MM.1S (cell line): ENCODE measurements around the gene RBM43.
"Not testable (repeated sequence)": the region's sequence is repeated elsewhere in the genome, so short reads cannot be mapped to it uniquely, and the experiment has no call there.

ENCODE experiments used
- CTCF ChIP-seq: fragments of 300-600 bp; sonication (generic); IDR thresholded peaks from 2 replicates; pipeline ENCODE4 v1.5.1; 2016; ENCODE audit warnings: antibody characterized with exemption, low read length, mixed read lengths
- EZH2 ChIP-seq: fragments of 300-600 bp; sonication (generic); optimal IDR thresholded peaks from 2 replicates; pipeline ENCODE3; 2017; ENCODE audit warnings: low read depth, mild to moderate bottlenecking, antibody characterized with exemption, low read length, mixed read lengths
- EZH2phosphoT487 ChIP-seq: fragments of 300-600 bp; sonication (generic); IDR thresholded peaks from 2 replicates; pipeline ENCODE4 v1.6.1; 2018; ENCODE audit warnings: antibody characterized with exemption, low read length

GRCh38 chr2:151295926-151296325 is 34.3 kb upstream of the RBM43 start:
- TF ChIP-seq EZH2, CTCF, EZH2phosphoT487: not testable (repeated sequence)
